HG02798 (cell line): Measurements from ENCODE around the gene PDE4C.
A peak's percentile ranks its signal among the peaks of the same experiment; 100 is the strongest.

Experiments
- ATAC-seq: cut with Tn5 transposase; IDR thresholded peaks from one replicate; pipeline ENCODE4 v1.9.1; 2021; ENCODE audit warnings: mild to moderate bottlenecking; ENCODE audit not compliant: unreplicated experiment, poor library complexity

The PDE4C gene

GRCh38 chr19:18203408-18203862 lies 22.8 kb downstream of the PDE4C start:
- ATAC-seq, result no peak

- no peak for ATAC-seq
Measured at GRCh38 chr19:18202778-18203407, 23.3 kb downstream of the PDE4C start.

DNA sequence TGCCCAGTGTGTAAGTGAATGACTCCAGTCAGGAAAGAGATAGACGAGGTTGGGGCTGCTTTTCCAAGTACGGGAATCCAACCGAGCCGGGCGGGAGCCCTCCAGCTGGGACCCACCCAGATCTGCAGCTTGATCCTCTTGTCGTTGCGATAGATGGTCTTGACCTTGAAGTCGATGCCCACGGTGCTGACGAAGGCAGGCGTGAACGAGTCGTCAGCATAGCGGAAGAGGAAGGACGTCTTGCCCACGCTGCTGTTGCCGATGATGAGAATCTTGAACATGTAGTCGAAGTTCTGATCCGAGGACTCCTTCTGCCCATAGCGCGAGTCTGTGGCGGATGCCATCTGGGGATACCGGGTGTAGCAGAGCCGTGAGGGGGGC lies 23.9 kb downstream of the PDE4C start:
- ATAC-seq, result no peak

DNA sequence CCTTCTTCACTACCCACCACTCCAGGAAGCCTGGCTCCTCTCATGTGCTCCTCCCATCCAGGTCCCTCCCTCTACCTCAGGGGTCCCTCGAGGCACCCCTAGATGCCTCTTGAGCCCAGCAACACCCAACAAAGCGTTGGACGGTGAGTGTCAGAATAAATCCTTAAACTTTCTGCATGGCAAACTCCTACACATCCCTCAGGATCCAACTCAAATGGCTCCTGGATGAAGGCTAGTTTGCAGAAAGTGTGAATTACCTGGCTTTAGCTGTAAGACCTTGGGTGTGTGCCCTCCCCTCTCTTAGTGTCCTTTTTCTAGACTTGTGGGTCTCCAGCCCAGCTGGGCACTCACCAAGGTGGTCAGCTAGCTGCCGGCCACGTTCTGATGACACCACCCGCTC lies 27.9 kb downstream of the PDE4C start:
- no peak for ATAC-seq

DNA sequence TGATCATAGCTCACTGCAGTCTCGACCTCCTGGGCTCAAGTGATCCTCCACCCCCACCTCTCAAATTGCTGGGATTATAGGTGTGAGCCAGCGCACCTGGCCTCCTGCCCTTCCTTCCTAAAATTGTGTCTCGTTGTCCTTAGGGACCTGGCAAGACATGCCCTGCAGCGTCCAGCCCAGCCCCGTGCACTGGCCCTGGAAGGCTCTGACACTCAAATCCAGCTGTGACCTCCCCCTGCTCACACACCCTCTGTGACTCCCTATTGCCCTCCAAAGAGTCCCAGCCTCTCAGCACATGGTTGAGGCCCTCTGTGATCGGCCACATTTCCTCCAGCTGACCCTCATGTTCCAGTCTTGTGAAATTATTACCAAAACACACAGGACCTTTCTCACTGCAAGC lies 28.3 kb downstream of the PDE4C start:
- no peak for ATAC-seq

- ATAC-seq, result no peak
Measured at GRCh38 chr19:18197306-18197705, 28.9 kb downstream of the PDE4C start.

DNA sequence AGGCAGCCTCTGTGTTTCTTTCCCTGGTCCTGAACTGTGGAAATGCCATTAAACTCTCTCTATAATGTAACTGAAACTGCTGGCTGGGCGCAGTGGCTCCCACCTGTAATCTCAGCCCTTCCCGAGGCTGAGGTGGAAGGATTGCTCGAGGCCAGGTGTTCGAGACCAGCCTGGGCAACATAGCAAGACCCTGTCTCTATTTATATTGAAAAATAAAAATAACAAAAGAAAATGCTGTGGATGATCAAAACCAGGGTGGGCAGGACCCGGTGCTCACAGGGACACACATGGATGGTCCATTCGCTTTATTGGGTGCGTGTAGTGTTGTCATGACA lies 29.8 kb downstream of the PDE4C start:
- no peak for ATAC-seq

GRCh38 chr19:18194554-18195238 lies 31.5 kb downstream of the PDE4C start:
- no peak for ATAC-seq

- ATAC-seq, result no peak
Measured at GRCh38 chr19:18194181-18194530, 32.1 kb downstream of the PDE4C start.

DNA sequence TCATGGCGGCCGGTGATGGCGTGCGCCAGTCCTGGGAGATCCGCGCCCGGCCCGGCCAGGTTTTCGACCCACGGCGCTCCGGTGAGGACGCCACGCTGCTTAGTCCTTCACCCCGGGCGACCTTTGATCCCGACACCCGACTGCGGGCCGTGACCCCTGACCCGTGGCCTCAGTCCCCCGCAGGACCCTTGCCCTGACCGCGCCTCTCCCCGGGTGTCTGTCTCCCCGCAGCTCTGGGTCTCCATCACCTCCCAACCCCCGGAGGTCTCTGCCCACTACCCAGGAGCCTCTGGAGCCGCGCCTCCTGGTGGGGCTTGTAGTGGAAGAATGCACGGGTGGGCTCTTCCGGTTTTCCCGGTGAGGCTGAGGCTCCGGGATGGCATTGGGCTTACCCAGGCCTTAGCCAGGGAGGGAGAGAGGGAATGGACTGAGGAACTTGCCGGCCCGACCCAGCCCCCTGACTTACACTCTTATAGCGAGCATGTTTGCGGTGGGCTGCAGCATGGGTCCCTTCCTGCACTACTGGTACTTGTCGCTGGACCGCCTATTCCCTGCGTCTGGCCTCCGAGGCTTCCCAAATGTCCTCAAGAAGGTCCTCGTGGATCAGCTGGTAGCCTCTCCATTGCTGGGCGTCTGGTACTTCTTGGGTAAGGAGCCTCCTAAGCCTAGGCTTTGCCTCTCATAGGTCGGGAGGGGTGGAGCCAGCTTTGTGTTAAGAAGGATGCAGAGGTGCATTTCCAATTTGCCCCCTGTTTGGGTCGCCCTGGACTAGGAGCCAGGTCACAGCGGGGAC lies 32.7 kb downstream of the PDE4C start:
- ATAC-seq, result no peak

GRCh38 chr19:18192673-18193387 lies 33.4 kb downstream of the PDE4C start, which contains the start of gene MPV17L2:
TSS of gene MPV17L2 (plus strand) at chr19:18193218. CDS start at chr19:18193282, 64 bp downstream.
- ATAC-seq, result peak; percentile 91

DNA sequence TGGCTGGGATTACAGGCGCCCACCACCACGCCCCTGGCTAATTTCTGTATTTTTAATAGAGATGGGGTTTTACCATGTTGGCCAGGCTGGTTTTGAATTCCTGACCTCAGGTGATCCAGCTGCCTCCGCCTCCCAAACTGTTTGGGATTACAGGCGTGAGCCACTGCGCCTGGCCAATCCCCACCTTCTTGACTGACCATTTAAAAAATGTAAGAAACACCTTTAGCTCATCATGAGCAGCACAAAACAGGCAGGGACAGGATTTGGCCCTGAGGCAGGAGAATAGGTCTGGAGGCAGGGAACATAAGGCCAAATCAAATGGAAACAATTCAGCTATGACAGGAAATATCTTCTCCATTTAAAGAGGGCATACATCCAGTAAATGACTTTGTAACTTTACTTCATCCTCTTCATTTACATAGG lies 34.6 kb downstream of the PDE4C start:
- ATAC-seq, result no peak

- ATAC-seq, result no peak
Measured at GRCh38 chr19:18190278-18190677, 36.0 kb downstream of the PDE4C start.

DNA sequence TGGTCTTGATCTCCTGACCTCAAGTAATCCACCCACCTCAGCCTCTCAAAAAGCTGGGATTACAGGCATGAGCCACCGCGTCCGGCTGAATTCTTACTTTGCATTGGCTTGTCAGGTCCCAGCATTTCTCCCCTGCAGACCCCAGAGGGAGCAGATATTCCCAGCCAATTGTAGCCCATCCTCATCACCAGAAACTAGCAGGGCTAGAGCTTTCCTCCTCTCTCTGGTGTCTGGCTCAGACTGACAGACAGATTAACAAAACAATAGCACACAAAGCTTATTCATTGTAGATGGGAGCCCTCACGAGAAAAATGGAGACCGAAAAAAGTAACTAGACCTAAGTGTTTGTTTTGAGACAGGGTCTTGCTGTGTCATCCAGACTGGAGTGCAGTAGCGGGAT lies 40.7 kb downstream of the PDE4C start:
- ATAC-seq, result no peak

DNA sequence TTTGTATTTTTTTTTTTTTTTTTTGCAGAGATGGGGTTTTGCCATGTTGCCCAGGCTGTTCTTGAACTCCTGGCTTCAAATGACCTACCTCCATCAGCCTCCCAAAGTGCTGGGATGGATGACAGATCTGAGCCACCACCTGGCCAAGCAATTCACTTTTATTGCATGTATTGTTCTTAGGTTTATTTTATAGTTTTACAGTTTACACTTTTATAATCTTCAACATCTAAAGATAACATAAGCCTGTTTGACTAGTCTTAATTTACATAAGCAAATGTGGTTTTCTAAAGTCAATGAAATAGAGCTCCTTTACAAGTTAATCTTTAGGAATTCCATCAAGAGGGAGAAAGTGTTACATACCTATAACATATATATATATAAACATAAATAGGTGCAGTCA lies 42.7 kb downstream of the PDE4C start:
- no peak for ATAC-seq

DNA sequence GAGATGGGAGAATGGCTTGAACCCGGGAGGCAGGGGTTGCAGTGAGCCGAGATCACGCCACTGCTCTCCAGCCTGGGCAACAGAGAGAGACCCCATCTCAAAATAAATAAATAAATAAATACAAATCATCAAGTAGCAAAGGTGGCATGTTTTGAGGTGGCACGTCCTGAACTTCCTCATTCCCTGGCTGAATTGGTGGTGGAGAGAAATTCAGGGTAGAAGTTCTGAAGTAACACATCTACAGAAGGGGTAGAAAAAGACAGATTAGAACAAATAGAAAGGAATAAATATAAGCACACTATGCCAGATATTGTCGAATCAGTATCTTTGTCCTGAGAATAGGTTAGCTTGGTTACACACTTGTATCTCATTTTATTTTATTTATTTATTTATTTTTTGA lies 46.3 kb downstream of the PDE4C start:
- no peak for ATAC-seq

- no peak for ATAC-seq
Measured at GRCh38 chr19:18176367-18177310, 49.6 kb downstream of the PDE4C start.

- ATAC-seq, result no peak
Measured at GRCh38 chr19:18174983-18175382, 51.3 kb downstream of the PDE4C start.
